ENCODE data around the gene ASCC3.
A peak's percentile ranks its signal among the peaks of the same experiment; 100 is the strongest.

GRCh38 chr6:100880853-100881706 lies at the start of gene ASCC3:
- TF ChIP-seq EP300 (IDR thresholded peaks at IDR 0.05; ENCODE audit: borderline replicate concordance) (no peak), MAX (IDR thresholded peaks at IDR 0.05) (peak; percentile 85), TCF12 (IDR thresholded peaks at IDR 0.05; ENCODE audit: low read depth) (peak; percentile 44; the same call in 1 of the 2 replicates), USF1 (IDR thresholded peaks at IDR 0.05) (no peak), EGR1 (IDR thresholded peaks at IDR 0.05) (0 out of 2 replicates have a peak, but pooled peaks have one; percentile 29), ZBTB7A (IDR thresholded peaks at IDR 0.05; ENCODE audit: low read depth) (no peak; the same call in 1 of the 2 replicates), CEBPB (IDR thresholded peaks at IDR 0.05) (peak; percentile 18; the same call in 1 of the 2 replicates), RAD21 (IDR thresholded peaks at IDR 0.05; ENCODE audit: low read depth) (no peak)
